AG09319 (cell line): ENCODE data around the gene PHYKPL.

Experiments used
- DNase-seq: peaks from one replicate; pipeline ENCODE4 v3.0.0-alpha.2; 2010; ENCODE audit warnings: low read depth; ENCODE audit errors: extremely low read depth
- CTCF ChIP-seq: IDR thresholded peaks from 2 replicates; pipeline ENCODE4 v1.5.1; 2011; ENCODE audit warnings: low read depth, mild to moderate bottlenecking, inconsistent platforms, low read length, moderate library complexity

PHYKPL gene

GRCh38 chr5:178182158-178182876 lies 50.3 kb downstream of the PHYKPL start:
- DNase-seq = no peak
- no peak for TF ChIP-seq CTCF

DNA sequence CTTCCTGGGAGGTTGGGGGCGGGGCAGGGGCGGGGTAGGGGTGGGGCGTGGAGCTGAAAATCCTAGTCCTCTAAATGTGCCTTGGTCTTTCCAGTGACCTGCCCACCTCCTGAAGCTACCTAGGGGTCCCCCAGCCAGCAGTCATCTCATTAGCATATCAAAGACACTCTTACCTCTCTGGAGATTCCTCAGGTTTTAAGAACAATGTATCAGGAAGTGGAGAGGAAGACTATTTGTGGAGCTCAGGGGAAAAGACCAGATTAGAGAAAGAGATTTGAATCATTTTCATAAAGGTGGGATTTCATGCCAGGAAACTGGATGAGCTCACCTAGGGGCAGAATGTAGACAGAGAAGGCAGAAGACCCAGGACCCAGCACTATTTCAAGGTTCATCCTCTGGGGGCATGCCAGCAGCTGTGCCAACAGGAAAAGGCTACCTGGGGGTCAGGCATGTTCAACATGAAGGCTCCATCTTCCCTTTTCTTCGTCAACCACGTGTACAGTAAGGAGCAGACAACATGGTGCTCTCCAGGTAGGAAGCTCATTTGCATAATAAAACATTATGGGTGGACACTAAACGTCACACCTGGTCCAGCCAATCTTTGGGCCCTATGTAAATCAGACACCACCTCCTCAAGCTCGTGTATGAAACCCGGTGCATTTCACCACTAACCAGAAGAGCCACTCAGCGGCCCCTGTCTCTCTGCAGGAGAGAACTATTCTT lies 52.3 kb downstream of the PHYKPL start:
- TF ChIP-seq CTCF = no peak
- DNase-seq = no peak

GRCh38 chr5:178177569-178177968 lies 55.0 kb downstream of the PHYKPL start:
- TF ChIP-seq CTCF = no peak
- DNase-seq = no peak

GRCh38 chr5:178176791-178177190 lies 55.8 kb downstream of the PHYKPL start:
- no peak for DNase-seq
- TF ChIP-seq CTCF = no peak

DNA sequence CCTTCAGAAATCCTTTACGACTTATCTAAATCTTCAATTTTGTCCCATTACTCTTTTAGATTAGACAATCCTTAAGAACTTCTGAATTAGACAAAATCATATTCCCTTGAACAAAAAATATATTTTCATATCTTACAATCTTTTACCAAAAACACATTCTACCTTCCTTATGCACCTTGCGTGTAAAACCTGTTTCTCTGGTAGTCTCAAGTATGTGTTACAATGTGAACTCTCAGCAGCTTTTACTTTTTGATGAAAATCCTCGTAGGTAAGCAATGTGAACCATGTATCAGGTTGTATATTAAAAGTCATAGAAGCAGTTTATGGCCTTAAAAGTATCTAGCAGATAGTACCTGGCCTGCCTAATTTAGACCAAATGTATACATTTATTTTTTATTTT lies 58.1 kb downstream of the PHYKPL start:
- no peak for TF ChIP-seq CTCF

GRCh38 chr5:178170455-178170854 lies 62.1 kb downstream of the PHYKPL start:
- no peak for DNase-seq
- TF ChIP-seq CTCF = no peak

More for the DNA sequence above, 58.1 kb downstream of the PHYKPL start:
- no peak for DNase-seq

- no peak for TF ChIP-seq CTCF
- no peak for DNase-seq
Observed at GRCh38 chr5:178165581-178165980, 67.0 kb downstream of the PHYKPL start.
